IPS DF 4.7 (cell line): ENCODE results near the gene VPREB1.
A peak's percentile ranks its signal among the peaks of the same experiment; 100 is the strongest.
"Not testable (repeated sequence)": the region's sequence is repeated elsewhere in the genome, so short reads cannot be mapped to it uniquely, and the experiment has no call there.

Experiments used
- DNase-seq: peaks from one replicate; pipeline ENCODE4 v3.0.0-alpha.2; 2013; ENCODE audit warnings: low spot score; ENCODE audit errors: extremely low read depth

Gene VPREB1

GRCh38 chr22:22213231-22213630 is 31.4 kb upstream of the VPREB1 start:
- no peak for DNase-seq

- DNase-seq: no peak
These were observed 29.7 kb upstream of the VPREB1 start for GRCh38 chr22:22214819-22215329.

- no peak for DNase-seq
These were observed 28.7 kb upstream of the VPREB1 start for GRCh38 chr22:22215659-22216449.

GRCh38 chr22:22216450-22216959 is 28.1 kb upstream of the VPREB1 start:
- no peak for DNase-seq

GRCh38 chr22:22218302-22218701 is 26.3 kb upstream of the VPREB1 start:
- DNase-seq: no peak

GRCh38 chr22:22219140-22219996 is 25.2 kb upstream of the VPREB1 start:
- no peak for DNase-seq

GRCh38 chr22:22221043-22221442 is 23.5 kb upstream of the VPREB1 start:
- not testable (repeated sequence) for DNase-seq

GRCh38 chr22:22226448-22227187 is 18.0 kb upstream of the VPREB1 start:
- no peak for DNase-seq

- no peak for DNase-seq
These were observed 16.2 kb upstream of the VPREB1 start for GRCh38 chr22:22228421-22228820.

- DNase-seq: no peak
These were observed 15.7 kb upstream of the VPREB1 start for GRCh38 chr22:22228921-22229320.

- no peak for DNase-seq
These were observed 14.7 kb upstream of the VPREB1 start for GRCh38 chr22:22229683-22230420.

GRCh38 chr22:22230438-22230837 is 14.1 kb upstream of the VPREB1 start:
- no peak for DNase-seq

GRCh38 chr22:22233081-22233480 is 11.5 kb upstream of the VPREB1 start:
- no peak for DNase-seq

- peak; percentile 7 for DNase-seq
These were observed 9.0 kb upstream of the VPREB1 start for GRCh38 chr22:22235558-22235957.

- DNase-seq: no peak
These were observed 7.1 kb upstream of the VPREB1 start for GRCh38 chr22:22237521-22237920.

- no peak for DNase-seq
These were observed 5.2 kb upstream of the VPREB1 start for GRCh38 chr22:22239311-22239939.

- no peak for DNase-seq
These were observed 3.1 kb upstream of the VPREB1 start for GRCh38 chr22:22241554-22241898.

- no peak for DNase-seq
These were observed 2.1 kb upstream of the VPREB1 start for GRCh38 chr22:22242488-22242887.

GRCh38 chr22:22243033-22243680 is 1.4 kb upstream of the VPREB1 start:
- DNase-seq: no peak
